Measurements from ENCODE around the gene JARID2. TPM values are rescaled to one million over a fixed set of nuclear protein-coding genes. Genes with fewer than 3 reads are reported as not detected.

JARID2 gene
- total RNA-seq, 1 donor from 2014 or later = 57.7 TPM

DNA sequence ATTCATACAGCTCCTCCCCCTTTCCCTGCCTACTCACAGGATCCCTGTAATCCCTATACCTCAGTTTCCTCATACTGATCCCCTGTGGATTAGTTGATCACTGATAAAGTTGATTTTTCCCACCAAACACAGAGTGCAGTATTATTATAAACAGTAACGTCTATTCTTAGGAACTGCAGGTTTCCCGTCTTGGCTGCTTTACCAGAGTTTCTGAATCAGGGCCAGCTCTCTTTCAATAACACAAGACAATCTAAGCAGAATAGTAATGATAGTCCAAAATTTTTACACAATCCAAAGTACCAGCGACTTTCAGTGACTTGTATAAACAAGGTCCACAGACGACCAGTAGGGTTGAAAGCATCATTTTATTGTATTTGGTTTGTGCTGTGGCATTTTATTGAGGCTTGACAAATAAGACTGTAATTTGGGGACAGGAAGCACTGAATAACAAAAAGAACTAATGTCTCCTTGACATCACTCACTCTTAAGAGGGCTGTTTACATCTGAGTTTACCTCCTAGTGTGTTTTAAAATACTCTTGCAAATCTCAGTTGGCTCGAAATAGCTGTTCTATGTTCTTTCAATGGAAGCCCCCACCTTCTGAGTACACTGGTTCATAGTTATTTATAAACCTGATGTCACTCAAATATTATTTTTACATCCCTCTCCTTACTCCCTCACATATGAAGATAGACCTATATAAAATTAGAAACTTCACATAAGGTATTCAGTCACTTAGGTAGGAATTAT is 6.1 kb upstream of the JARID2 start:
- H3K9me3 Mint-ChIP-seq = no peaks in the 10 kb centered on the region

DNA sequence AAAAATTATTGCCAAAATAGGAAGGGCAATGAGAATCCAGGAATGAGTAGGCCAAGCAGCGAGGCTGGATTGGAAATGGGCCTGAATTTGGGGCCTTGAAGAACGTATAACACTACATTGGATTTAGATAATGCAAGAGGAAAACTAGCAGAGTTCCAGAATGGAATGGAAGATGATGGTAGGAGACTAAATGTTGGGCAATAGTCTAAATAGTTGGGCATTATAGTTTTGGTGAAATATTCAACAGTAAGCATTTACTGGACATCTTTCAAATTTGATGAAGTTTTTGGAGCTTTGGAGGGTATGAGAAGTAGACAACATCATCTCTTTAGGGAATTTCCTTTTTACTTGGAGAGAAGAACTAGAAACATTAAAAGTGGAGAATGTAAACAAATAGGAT is 3.4 kb upstream of the JARID2 start:
- Mint-ChIP-seq H3K4me3 (ENCODE audit: low read depth) (no peak overlapping the region), H3K4me1 (ENCODE audit: low read depth) (peaks cover 15% of the 10 kb centered on the region), H3K9me3 (no peaks in the 10 kb centered on the region), H3K27me3 (ENCODE audit: low read depth) (no peaks in the 10 kb centered on the region), H3K36me3 (ENCODE audit: low read depth) (peaks cover 17% of the 10 kb centered on the region), H3K27ac (no peak overlapping the region)
- DNase-seq (ENCODE audit: low spot score) = no peak
- intact Hi-C loops (cut with micrococcal nuclease) = loop anchor here (10.0 kb wide), 2 partner anchors 968 to 1118 kb away; no protein-coding TSS in a partner anchor

More for the DNA sequence above, 6.1 kb upstream of the JARID2 start:
- peaks cover 15% of the 10 kb centered on the region for H3K4me1 Mint-ChIP-seq (ENCODE audit: low read depth)
- no peaks in the 10 kb centered on the region for H3K36me3 Mint-ChIP-seq (ENCODE audit: low read depth)
- H3K4me3 Mint-ChIP-seq (ENCODE audit: low read depth) = no peak overlapping the region
- no peaks in the 10 kb centered on the region for H3K27me3 Mint-ChIP-seq (ENCODE audit: low read depth)
- no peak overlapping the region for H3K27ac Mint-ChIP-seq
- DNase-seq (ENCODE audit: low spot score) = no peak
- intact Hi-C loops (cut with micrococcal nuclease) = loop anchor here (10.0 kb wide), 2 partner anchors 965 to 1115 kb away; no protein-coding TSS in a partner anchor

DNA sequence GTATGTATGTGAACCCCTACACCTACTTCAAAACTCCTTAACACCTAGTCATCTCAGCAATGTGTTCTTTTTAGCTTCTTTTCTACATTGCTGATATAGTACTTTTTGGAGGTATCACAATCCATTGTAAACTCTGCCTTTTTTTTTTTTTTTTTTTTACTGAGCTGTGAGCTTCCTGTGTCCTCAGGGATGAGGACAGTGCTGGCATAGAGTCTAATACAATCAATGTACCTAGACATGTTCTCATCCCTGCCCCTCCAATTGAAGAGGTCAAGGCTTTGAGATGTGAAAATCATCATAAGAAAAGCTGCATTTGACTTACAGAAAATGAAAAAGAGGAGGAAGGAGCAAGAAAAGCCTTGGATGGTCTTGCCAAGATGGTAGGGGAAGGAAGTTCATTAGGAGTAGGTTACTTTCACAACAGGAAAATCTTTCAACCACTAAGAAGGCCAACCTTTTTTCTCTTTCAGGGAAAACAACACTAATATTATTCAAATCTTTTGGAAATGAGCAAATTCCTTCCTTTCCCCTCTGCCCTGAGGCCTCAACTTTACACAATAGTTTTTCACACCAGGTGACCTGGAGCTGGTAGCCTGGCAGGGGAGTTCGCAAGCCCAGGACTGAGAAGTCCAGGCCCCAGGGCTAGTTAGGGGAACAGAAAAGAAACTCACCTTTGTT is 2.8 kb upstream of the JARID2 start:
- H3K27me3 Mint-ChIP-seq (ENCODE audit: low read depth) = no peaks in the 10 kb centered on the region
- no peak for DNase-seq (ENCODE audit: low spot score)

DNA sequence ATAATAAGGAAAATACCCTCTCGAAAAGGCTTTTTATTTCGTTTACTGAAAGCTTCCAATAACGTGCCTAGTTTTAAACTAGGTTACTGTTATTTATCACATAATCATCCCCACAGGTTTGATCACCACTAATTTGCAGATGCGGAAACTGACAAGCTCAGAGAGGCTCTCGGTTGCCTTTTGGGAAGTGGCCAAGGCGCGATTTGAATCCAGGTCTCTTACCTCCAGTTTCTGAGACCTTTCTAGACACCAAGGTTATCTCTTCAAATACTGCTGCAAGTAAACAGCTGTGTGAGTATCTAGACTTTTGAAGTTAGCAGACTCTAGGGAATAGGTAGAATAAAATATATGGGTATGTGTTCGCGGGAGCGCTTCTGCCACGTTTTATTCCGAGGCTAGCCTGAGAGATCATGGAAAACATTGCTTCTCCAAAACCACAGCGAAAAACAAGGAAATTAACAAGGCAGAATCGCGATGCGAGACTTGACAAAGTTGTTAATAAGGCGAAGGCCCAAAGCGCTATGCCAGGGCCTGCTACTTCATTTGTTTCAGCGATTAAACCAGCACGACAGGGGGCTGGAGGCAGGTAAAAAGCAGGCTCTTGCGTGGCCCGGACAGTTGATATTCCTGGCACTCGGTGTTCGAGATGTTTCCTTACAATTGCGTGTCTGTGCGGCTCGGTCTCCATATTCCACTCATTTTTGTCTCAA is 1.8 kb upstream of the JARID2 start:
- intact Hi-C loops (cut with micrococcal nuclease) = loop anchor here (2.0 to 10.0 kb wide), 4 partner anchors 499 to 1119 kb away; no protein-coding TSS in a partner anchor

More for the DNA sequence above, 2.8 kb upstream of the JARID2 start:
- intact Hi-C loops (cut with micrococcal nuclease) = loop anchor here (10.0 kb wide), 2 partner anchors 968 to 1118 kb away; no protein-coding TSS in a partner anchor
- Mint-ChIP-seq H3K4me3 (ENCODE audit: low read depth) (no peak overlapping the region), H3K4me1 (ENCODE audit: low read depth) (peaks cover 15% of the 10 kb centered on the region), H3K36me3 (ENCODE audit: low read depth) (peaks cover 21% of the 10 kb centered on the region), H3K27ac (no peak overlapping the region), H3K9me3 (no peaks in the 10 kb centered on the region)

DNA sequence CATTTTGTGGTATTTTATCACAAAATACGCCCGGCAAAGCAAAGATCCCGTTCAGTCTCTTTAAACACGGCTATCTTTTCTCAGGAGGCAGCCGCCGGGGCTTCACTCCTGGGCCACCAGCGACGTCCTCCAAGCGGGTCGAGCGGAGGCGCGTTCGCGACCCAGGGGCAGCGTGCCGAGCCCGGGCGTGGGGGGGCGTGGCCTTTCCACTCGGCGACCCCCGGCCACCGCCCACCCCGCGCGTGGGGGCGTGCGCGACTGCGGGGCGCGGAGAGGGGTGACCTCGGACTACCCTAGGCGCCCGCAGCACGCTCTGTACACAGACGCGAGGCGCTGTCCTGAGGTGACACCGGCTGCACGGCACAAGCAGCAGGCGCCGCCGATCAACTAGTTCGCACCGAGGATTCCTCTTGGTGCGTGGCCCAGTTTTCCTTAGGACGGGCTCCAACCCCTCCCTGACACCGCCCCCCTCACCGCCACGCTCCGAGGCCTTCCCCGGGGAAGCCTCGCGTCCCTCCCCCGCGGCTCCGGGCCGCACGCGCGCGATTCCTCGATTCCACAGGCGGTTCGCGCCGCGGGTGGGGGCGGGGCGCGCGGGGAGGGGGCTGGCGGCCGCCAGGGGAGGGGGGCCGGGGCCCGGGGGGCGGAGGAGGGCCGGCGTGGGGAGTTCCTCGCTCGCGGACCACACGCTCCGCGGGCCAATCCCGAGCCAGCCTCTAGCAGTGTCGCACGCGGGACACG is 1.1 kb upstream of the JARID2 start:
- peak overlapping the region; percentile 99 for H3K4me3 Mint-ChIP-seq (ENCODE audit: low read depth)

More for the DNA sequence above, 1.8 kb upstream of the JARID2 start:
- Mint-ChIP-seq H3K4me3 (ENCODE audit: low read depth) (peak overlapping the region; percentile 72), H3K36me3 (ENCODE audit: low read depth) (peaks cover 24% of the 10 kb centered on the region), H3K9me3 (no peaks in the 10 kb centered on the region), H3K27me3 (ENCODE audit: low read depth) (no peaks in the 10 kb centered on the region), H3K27ac (peak overlapping the region; percentile 68), H3K4me1 (ENCODE audit: low read depth) (peaks cover 17% of the 10 kb centered on the region)
- DNase-seq (ENCODE audit: low spot score) = no peak

DNA sequence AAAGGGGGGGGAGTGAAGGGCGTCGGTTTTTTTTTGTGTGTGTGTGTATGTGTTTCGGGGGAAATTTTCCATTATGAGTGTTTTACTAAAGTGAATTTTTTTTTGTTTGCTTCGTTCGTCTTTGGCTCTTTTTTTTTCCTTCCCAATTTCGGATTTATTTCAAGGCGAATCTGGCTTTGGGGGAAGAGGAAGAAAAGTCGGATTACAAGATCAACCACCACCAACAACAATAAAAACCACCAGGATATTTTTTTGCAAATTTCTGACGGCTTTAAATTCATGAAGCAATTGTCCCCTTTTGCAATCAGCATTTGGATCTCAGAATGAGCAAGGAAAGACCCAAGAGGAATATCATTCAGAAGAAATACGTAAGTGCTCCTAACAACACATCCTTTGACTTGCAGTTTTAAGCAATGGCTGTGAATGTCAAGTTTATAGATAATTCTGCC is 372 bp downstream of the JARID2 start:
- intact Hi-C loops (cut with micrococcal nuclease) = loop anchor here (5.0 to 10.0 kb wide), 6 partner anchors 156 to 1121 kb away; no protein-coding TSS in a partner anchor
- H3K4me3 Mint-ChIP-seq (ENCODE audit: low read depth) = peak overlapping the region; percentile 99
- H3K9me3 Mint-ChIP-seq = no peaks in the 10 kb centered on the region
- no peaks in the 10 kb centered on the region for H3K27me3 Mint-ChIP-seq (ENCODE audit: low read depth)
- peak overlapping the region; percentile 99 for H3K27ac Mint-ChIP-seq
- peaks cover 44% of the 10 kb centered on the region for H3K36me3 Mint-ChIP-seq (ENCODE audit: low read depth)
- peaks cover 36% of the 10 kb centered on the region for H3K4me1 Mint-ChIP-seq (ENCODE audit: low read depth)
- DNase-seq (ENCODE audit: low spot score) = no peak

More for the DNA sequence above, 1.1 kb upstream of the JARID2 start:
- Mint-ChIP-seq H3K9me3 (no peaks in the 10 kb centered on the region), H3K27me3 (ENCODE audit: low read depth) (no peaks in the 10 kb centered on the region), H3K27ac (peak overlapping the region; percentile 99), H3K36me3 (ENCODE audit: low read depth) (peaks cover 29% of the 10 kb centered on the region), H3K4me1 (ENCODE audit: low read depth) (peaks cover 22% of the 10 kb centered on the region)
- no peak for DNase-seq (ENCODE audit: low spot score)
- intact Hi-C loops (cut with micrococcal nuclease) = loop anchor here (1.0 to 10.0 kb wide), 11 partner anchors 60 to 1120 kb away; no protein-coding TSS in a partner anchor

DNA sequence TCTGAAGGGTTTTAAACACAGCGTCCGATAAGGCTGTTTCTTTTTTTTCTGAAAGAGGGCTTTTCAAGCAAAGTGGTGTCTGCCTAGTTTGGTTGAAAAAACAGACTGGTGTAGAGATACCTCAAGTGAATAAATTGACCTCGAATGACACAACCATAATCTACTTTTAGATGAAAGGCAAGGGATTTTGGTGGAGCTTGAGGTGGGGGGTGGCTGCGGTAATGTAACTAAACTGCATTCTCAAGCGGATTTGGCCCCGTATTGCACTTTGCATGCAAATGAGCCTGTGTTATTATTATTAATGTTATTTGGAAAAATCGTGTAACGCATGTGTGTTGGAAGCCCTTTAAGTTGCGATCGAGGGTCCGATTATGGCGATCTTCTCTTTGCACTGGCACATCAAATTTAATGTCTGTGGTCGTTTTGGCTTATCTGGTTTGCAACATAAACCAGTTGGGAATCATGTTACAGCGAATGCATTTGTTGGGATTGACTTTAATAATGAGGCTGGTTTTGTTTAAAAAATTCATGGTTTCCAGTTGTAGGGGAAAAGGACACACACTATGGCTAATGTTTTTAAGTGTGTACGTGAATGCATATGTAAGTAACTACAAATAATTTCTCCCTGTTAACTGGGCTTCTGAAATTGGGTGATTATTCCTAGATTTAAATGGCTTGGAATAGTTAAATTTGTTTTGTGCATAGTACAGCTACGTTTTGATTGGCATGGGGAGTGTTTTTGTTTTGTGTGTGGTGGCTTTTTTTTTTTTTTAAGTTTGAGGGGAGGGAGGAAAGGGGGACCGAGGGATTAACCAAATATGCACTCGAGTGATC is 1.0 kb downstream of the JARID2 start:
- Mint-ChIP-seq H3K4me1 (ENCODE audit: low read depth) (peaks cover 37% of the 10 kb centered on the region), H3K27me3 (ENCODE audit: low read depth) (no peaks in the 10 kb centered on the region), H3K27ac (peak overlapping the region; percentile 99), H3K9me3 (no peaks in the 10 kb centered on the region), H3K4me3 (ENCODE audit: low read depth) (peak overlapping the region; percentile 99), H3K36me3 (ENCODE audit: low read depth) (peaks cover 48% of the 10 kb centered on the region)
- intact Hi-C loops (cut with micrococcal nuclease) = loop anchor here (5.0 to 10.0 kb wide), 6 partner anchors 155 to 1122 kb away; no protein-coding TSS in a partner anchor
- peak; percentile 17 for DNase-seq (ENCODE audit: low spot score)

DNA sequence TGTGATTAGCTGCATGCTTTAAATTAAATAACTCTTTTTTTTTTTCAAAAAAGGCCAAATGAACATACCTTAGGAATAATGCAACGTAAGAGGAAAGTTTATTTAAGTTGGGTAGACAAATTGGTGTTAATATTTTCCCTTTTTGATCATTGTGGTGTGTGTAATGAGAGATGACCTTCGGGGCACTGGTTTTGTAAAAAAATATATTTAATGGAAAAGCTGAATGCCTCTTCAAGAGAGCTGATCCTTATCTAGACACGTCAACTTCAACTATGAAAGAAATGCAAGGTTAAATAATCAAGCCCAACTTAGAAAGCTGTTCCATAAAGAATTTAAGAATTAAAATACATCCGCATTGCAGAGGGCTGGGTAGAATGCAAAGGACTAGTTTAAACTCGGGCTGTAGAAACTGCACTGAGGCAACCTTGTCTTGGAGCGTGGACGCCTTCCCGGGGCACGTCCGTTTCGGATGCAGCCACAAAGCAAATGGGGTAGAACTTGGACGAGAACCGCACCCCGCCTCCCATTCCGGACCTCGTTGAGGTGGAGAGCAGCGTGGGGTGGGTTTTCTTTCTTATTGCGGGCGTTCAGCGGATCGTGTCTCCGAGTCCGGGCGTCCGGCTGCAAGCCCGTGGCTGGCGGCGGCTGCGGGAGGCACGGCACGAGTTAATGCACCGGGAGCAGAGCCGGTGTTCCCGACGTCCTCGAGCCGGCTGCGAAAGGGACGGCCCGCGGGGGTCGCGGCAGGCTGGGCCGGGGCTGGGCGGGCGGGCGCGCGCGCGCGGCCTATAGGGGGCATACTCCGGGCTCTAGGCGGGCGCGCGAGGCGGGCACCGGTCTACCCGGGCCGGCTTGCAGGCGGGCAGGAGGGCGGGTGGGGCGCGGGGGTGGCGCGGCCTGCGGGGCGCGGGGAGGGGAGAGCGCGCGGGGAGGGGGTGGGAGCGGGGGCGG is 1.9 kb downstream of the JARID2 start:
- DNase-seq (ENCODE audit: low spot score) = peak; percentile 46
- Mint-ChIP-seq H3K27ac (peak overlapping the region; percentile 99), H3K27me3 (ENCODE audit: low read depth) (no peaks in the 10 kb centered on the region), H3K4me1 (ENCODE audit: low read depth) (peaks cover 46% of the 10 kb centered on the region), H3K9me3 (no peaks in the 10 kb centered on the region), H3K4me3 (ENCODE audit: low read depth) (peak overlapping the region; percentile 99), H3K36me3 (ENCODE audit: low read depth) (peaks cover 56% of the 10 kb centered on the region)
- intact Hi-C loops (cut with micrococcal nuclease) = loop anchor here (2.0 to 10.0 kb wide), 8 partner anchors 155 to 1123 kb away; no protein-coding TSS in a partner anchor

DNA sequence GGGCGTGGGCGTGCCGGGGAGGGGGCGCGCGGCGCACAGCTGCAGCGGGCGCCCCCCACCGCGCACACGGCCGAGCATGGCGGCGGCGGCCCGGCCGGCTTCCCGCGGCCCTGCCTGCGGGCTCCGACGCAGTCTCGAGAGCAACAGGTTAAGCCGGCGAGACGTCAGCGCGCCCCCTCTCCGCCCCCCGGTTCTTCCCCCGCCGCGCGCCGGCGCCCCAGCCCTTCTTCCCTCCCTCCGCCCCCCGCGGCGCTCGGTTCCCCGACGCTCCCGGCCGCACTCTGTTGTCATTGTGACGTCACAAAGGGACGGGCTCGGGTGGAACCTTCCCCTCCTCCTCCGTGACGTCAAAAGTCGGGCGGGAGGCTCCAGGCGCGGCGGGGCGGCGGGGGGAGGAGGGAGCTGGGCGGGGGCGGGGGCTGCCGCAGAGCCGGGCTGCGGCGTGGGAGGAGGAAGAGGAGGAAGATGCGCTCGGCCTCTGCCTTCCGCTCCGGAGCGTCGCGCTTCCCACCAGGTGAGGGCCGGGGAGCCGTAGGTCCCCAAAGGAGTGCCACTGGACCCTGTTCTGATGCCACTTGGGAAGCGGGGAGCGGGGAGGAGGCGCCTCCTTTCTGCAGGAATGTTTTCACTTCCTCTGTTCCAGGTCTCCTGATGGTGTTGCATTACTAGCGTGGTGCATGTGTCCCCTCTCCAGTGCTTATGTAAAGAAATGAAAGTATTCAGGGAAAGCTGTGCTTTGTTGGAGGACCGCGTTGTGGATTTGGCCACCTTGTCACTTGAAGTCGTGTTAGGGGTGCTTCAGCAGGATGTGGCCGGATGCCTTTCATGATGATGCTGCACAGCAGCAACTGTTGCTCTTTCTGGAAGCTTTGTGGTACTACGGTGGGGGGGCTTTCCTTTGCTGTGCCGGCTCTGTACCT is 2.8 kb downstream of the JARID2 start:
- H3K4me1 Mint-ChIP-seq (ENCODE audit: low read depth) = peaks cover 51% of the 10 kb centered on the region

More for the DNA sequence above, 2.8 kb downstream of the JARID2 start:
- peak; percentile 94 for DNase-seq (ENCODE audit: low spot score)
- H3K36me3 Mint-ChIP-seq (ENCODE audit: low read depth) = peaks cover 63% of the 10 kb centered on the region
- H3K9me3 Mint-ChIP-seq = no peaks in the 10 kb centered on the region
- H3K27ac Mint-ChIP-seq = peak overlapping the region; percentile 97
- no peaks in the 10 kb centered on the region for H3K27me3 Mint-ChIP-seq (ENCODE audit: low read depth)
- intact Hi-C loops (cut with micrococcal nuclease) = loop anchor here (1.0 to 10.0 kb wide), 9 partner anchors 154 to 1124 kb away; no protein-coding TSS in a partner anchor
- peak overlapping the region; percentile 92 for H3K4me3 Mint-ChIP-seq (ENCODE audit: low read depth)

All from activated T-helper 2 cell treated with anti-CD3 and anti-CD28 coated beads, Interferon-gamma antibody, Interleukin-2, Interleukin-4, amounts not matched to agents 10 μg/mL and 5 μg/mL and 100 μg/mL, durations not matched to agents 14 hours and 24 hours and 36 hours (primary cell).